ENCODE measurements around the gene KIF26B.

KIF26B gene

DNA sequence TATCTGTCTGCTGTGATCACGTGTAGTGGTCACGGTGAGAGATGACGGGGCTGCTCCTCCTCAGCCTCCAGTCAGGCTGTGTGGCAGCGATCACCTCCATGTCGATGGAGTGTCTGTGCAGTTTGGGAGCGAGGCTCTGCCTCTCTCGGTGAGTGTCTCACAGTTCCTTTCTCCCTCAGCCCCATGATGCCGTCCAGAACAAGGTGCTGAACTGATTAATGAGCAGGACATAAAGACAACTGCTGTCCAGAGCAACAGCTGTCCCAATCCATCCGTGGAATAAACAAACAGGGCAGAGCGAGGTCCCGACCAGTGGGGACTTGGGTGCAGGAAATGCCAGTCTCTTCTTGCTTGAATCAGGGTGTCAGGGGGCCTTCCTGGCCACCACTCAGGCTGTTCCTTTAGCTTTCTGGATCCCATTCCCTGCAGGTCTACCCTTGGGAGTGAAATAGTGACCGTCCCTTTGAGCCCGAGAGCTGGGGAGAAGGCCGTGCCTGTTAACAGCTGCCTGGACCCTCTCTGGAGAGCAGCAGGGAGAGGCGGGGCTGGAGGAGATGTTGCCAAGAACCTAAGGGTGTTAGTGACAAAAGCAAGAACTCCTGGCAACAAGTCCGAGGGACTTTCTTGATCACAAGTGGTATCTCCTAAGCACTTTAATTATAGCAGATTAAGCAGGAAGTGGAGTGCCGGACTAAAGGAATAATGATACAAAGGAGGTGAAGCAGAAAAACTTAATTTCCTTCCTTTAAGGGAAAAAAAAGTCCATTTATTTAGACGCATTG lies 443.9 kb downstream of the KIF26B start:
- H3K4me3 ChIP-seq (ENCODE audit: low read depth, low read length), result no peak overlapping the region
- no peak for DNase-seq (ENCODE audit: low read depth)
- in situ Hi-C loops (cut with HindIII; ENCODE audit: low sequenced_read_pairs), result no loop called here

DNA sequence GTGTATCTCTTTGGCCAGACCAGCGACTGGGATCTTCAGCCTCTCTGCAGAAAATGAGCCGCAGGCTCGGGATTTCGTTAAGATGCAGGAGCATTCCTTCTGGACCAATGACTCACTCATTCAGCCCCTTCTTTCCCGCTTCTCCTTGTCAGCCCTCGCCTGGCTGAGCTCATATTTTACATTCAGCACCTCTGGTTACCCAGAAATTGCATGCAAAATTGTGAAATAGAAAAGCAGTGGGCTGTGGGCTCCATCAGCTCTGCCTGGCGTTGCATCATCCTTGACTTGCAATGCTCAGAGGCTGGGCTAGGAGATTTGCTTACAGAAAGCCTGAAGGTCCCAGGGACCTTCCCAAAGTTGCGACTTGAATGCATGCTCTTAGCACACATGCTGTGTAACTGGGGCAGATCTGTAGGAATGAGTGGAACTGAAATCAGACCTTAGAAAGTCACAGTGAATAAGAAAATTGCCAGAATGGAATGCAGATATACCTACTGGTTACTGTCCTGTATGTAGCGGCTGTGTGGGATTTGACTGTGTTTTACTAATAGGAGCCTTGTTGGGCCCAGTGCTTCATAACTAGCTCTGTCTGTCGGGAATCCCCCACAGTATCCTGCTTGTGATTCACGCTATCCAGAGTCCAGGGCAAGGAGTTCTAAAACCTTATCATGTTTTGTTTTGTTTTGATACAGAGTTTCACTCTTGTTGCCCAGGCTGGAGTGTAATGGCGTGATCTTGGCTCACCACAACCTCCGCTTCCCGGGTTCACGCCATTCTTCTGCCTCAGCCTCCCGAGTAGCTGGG lies 444.8 kb downstream of the KIF26B start:
- in situ Hi-C loops (cut with HindIII; ENCODE audit: low sequenced_read_pairs), result no loop called here
- no peak overlapping the region for H3K4me3 ChIP-seq (ENCODE audit: low read depth, low read length)
- TF ChIP-seq, protein P1, sequence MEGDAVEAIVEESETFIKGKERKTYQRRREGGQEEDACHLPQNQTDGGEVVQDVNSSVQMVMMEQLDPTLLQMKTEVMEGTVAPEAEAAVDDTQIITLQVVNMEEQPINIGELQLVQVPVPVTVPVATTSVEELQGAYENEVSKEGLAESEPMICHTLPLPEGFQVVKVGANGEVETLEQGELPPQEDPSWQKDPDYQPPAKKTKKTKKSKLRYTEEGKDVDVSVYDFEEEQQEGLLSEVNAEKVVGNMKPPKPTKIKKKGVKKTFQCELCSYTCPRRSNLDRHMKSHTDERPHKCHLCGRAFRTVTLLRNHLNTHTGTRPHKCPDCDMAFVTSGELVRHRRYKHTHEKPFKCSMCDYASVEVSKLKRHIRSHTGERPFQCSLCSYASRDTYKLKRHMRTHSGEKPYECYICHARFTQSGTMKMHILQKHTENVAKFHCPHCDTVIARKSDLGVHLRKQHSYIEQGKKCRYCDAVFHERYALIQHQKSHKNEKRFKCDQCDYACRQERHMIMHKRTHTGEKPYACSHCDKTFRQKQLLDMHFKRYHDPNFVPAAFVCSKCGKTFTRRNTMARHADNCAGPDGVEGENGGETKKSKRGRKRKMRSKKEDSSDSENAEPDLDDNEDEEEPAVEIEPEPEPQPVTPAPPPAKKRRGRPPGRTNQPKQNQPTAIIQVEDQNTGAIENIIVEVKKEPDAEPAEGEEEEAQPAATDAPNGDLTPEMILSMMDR (IDR thresholded peaks at IDR 0.05; ENCODE audit: low read depth, low read length, missing control alignments), result no peak
- DNase-seq (ENCODE audit: low read depth), result peak; percentile 86

More for the DNA sequence above, 443.9 kb downstream of the KIF26B start:
- TF ChIP-seq, protein P1 (IDR thresholded peaks at IDR 0.05; ENCODE audit: low read depth, low read length, missing control alignments), result no peak

DNA sequence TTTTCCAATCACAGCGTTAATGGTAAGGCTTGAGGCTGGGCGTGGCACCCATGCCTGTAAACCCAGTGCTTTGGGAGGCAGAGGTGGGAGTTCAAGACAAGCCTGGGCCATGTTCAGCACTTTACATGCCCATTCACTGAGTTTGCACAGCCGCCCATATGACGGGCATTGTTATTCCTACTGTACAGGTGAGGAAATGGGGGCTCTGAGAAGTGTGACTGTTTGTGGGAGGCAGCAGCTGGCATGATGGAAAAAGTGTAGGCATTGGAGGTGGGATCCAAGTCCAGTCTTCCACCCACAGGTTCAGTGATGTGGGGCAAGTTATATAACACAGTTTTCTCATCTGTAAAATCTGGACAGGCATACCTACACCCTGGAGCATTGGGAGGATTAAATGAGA lies 445.9 kb downstream of the KIF26B start:
- no peak overlapping the region for H3K4me3 ChIP-seq (ENCODE audit: low read depth, low read length)
- in situ Hi-C loops (cut with HindIII; ENCODE audit: low sequenced_read_pairs), result no loop called here
- TF ChIP-seq, protein P1 (IDR thresholded peaks at IDR 0.05; ENCODE audit: low read depth, low read length, missing control alignments), result no peak
- no peak for DNase-seq (ENCODE audit: low read depth)

DNA sequence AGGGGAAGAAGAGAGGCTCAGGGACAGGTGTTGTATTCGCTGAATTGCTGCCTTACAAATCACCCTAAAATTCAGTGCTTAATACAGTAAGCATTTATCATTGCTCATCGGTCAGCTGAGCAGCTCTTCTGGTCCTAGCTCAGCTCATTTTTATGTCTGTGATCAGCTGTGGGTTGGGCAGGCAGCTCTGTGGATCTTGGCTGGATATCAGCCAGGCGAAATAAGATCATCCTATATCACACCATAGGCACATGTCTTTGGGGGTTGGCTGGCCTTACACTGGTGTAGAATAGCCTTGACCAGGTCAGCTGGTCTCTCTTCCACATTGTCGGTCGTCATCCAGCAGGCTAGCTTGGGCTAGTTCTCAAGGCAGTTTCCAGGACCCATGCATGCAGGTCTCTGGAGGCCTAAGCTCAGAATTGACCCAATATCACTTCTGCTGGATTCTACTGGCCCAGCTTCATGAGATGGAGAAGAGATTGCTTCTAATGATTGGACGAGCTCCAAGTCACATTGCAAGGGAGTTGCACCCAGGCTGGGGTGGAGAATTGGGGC lies 448.6 kb downstream of the KIF26B start:
- in situ Hi-C loops (cut with HindIII; ENCODE audit: low sequenced_read_pairs), result no loop called here

DNA sequence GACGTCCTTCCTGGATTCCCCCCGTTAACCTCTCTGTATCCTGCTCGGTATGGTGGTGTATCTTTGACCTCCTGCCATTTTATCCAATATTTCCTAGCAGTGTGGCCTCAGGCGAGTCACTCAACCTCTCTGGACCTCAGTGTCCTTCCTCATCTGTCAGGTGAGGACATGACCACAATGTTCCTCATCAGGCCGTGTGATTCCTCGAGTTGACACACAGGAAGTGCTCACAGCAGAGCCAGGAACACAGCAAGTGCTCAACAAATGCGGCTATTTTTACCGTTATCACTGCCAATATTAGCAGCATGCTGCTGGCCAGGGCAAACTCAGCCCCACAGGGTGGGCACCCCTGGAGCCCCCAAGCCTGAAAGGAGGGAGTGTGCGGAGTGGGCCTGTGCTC lies 450.2 kb downstream of the KIF26B start:
- no peak overlapping the region for H3K4me3 ChIP-seq (ENCODE audit: low read depth, low read length)
- DNase-seq (ENCODE audit: low read depth), result no peak
- TF ChIP-seq, protein P1 (IDR thresholded peaks at IDR 0.05; ENCODE audit: low read depth, low read length, missing control alignments), result no peak
- in situ Hi-C loops (cut with HindIII; ENCODE audit: low sequenced_read_pairs), result no loop called here

More for the DNA sequence above, 448.6 kb downstream of the KIF26B start:
- DNase-seq (ENCODE audit: low read depth), result no peak
- TF ChIP-seq, protein P1 (IDR thresholded peaks at IDR 0.05; ENCODE audit: low read depth, low read length, missing control alignments), result no peak
- H3K4me3 ChIP-seq (ENCODE audit: low read depth, low read length), result no peak overlapping the region

DNA sequence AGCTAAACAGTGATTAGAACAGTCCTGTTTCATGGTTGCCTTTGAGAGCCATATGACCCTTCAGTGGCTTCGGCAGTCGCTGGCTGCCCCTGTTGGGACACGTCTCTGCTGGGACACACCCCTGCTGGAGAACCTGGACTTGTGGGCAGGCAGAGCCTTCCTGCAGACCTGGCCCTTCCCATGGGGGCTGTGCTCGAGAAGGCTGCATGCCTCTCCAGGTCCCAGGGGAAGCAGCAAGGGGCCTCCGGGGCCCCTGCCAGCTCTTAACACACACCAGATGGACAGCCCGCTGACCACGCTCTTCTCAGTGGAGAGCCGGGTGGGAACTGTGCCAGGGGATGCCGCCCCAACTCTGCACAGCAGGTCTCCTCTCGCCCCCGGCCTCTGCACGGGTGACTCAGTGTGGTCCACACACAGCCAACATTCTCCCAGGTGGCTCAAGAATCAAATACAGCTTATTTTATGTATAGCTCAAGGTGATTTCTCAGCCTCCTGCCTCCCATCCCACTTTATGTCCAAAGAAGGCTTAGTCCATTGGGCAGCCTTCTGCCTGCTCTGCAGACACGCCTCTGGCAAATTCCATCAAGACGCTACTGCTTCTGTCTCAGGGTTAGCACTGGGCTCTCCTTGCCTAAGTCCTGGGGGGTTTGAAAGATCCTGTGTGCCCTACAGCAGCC lies 450.8 kb downstream of the KIF26B start:
- TF ChIP-seq, protein P1 (IDR thresholded peaks at IDR 0.05; ENCODE audit: low read depth, low read length, missing control alignments), result no peak
- peak; percentile 87 for DNase-seq (ENCODE audit: low read depth)
- in situ Hi-C loops (cut with HindIII; ENCODE audit: low sequenced_read_pairs), result no loop called here
- no peak overlapping the region for H3K4me3 ChIP-seq (ENCODE audit: low read depth, low read length)

Data from astrocyte of the cerebellum (primary cell).